ENCODE measurements around the gene CDHR5.

Gene CDHR5

DNA sequence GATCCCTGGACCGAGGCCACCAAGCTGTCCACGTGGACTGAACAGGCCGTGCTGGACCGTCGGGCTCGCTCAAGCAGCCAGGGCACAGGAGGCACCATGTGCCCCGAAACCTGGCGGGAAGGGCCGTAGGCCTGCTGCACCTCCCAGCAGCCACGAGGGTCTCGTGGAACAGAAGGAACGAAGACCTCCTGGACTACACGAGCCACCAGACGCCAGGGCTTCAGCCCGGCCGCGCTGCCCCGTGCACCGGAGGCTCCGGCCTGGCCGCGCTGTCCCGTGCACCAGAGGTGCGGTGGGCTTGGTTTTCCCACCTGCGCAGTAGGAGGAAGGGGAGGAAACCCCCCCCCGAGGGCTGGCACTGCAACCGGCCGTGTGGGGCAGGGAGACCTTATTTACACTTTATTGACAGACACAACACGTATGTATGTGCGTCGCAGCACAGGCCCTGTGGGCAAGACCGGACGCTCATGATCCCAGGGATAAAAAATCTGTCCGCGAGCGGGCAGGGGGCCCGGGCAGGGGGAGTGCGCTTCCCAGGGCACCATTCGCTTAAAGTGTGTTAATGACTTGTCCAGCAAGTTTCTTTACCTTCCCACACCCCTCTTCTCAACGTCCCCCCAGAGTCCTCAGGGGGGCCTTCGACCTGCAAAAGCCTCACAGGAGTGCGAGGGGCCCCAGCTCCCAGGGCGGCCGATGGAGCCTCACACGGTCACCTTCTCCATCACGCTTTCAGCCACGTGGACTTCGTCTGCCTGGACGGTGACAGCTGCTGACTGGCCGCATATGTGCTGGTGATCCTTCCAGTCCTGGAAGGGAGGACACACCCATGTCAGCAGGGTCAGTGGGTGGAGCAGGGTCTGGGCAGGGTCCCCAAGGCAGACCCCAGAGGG is 19.3 kb upstream of the CDHR5 start:
- DNase-seq, result no peak

DNA sequence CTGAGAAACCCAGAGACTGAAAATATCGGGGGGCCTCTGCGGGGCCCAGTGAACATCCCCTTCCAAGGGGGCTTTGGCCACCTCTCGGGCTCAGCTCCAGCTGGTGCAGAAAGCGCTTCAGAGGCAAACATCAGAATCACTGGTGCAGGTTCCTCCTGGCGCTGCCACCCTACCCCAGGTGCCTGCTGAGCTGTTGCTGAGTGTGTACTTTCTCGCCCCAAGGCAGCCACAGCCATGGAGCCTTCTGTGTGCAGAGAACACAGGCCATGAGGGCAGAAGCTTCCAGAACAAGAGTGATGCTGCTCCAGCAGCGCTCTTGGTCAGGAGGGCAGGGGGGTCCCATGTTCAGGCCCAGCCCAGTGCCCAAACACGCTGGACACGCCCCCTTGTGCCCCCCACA is 18.6 kb upstream of the CDHR5 start:
- DNase-seq, result no peak

DNA sequence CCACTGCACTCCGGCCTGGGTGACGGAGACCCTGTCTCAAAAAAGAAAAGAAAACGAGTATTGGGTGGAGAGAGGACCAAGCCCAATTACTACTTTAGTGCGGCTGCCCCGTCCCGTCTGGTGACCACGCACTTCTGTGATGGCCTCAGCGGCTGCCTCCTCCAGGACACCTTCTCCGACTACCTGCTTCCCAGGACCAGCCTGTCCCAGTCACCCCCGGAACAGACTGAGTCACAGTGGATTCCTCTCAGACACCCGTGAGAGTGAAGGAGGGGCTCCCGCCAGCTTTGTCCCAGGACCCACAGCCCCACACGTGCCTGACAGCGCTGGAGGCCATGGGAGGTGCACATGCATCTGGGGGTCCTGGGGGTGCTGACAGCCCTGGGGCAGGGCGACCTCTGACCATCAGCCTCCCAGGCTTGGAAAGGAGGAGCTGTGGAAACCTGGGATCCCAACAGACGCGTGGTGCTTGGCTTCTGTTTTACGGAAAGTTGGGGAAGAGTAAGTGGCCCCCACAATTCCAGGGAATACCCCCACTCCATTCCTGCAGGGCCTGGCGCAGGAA is 17.1 kb upstream of the CDHR5 start:
- DNase-seq, result no peak

DNA sequence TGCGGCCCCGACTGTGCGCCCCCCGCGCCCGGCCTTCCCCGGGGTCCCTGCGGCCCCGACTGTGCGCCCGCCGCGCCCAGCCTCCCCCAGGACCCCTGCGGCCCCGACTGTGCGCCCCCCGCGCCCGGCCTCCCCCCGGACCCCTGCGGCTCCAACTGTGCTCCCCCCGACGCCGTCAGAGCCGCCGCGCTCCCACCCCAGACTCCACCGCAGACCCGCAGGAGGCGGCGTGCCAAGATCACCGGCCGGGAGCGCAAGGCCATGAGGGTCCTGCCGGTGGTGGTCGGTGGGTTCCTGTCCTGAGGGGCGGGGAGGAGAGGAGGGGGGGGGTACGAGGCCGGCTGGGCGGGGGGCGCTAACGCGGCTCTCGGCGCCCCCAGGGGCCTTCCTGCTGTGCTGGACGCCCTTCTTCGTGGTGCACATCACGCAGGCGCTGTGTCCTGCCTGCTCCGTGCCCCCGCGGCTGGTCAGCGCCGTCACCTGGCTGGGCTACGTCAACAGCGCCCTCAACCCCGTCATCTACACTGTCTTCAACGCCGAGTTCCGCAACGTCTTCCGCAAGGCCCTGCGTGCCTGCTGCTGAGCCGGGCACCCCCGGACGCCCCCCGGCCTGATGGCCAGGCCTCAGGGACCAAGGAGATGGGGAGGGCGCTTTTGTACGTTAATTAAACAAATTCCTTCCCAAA is 15.4 kb upstream of the CDHR5 start:
- DNase-seq, result no peak

DNA sequence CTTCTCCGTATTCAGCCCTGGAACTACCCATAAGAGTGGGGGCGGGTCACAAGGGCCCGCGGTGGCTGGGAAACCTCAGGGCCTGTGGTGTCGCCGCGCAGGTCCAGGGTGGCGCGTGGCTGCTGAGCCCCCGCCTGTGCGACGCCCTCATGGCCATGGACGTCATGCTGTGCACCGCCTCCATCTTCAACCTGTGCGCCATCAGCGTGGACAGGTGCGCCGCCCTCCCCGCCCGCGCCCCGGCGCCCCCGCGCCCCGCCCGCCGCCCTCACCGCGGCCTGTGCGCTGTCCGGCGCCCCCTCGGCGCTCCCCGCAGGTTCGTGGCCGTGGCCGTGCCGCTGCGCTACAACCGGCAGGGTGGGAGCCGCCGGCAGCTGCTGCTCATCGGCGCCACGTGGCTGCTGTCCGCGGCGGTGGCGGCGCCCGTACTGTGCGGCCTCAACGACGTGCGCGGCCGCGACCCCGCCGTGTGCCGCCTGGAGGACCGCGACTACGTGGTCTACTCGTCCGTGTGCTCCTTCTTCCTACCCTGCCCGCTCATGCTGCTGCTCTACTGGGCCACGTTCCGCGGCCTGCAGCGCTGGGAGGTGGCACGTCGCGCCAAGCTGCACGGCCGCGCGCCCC is 14.7 kb upstream of the CDHR5 start:
- DNase-seq, result no peak

DNA sequence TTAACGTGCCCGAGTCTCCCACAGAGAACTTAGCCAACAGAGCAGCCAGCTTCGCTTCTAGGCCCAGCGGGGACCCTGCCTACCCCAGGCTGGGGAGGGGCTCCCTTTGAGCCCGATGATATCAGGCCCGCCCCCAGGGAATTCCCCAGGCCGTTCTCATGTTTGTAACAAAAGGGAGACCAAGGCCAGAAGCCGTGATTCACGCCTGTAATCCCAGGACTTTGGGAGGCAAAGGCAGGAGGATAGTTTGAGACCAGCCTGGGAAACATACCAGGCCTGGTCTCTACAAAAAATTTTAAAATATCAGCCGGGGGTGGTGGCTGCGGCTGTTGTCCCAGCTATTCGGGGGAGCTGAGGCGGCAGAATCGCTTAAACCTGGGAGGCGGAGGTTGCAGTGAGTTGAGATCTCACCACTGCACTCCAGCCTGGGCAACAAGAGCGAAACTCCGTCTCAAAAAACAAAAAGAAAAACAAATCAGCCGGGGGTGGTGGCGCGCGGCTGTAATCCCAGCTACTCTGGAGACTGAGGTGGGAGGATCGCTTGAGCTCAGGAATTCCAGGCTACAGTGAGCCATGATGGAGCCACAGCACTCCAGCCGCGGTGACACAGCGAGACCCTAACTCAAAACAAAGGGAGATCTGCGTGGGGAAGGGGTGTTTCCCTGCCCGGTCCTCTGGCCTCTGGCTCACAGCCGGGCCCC is 14.0 kb upstream of the CDHR5 start:
- no peak for DNase-seq

DNA sequence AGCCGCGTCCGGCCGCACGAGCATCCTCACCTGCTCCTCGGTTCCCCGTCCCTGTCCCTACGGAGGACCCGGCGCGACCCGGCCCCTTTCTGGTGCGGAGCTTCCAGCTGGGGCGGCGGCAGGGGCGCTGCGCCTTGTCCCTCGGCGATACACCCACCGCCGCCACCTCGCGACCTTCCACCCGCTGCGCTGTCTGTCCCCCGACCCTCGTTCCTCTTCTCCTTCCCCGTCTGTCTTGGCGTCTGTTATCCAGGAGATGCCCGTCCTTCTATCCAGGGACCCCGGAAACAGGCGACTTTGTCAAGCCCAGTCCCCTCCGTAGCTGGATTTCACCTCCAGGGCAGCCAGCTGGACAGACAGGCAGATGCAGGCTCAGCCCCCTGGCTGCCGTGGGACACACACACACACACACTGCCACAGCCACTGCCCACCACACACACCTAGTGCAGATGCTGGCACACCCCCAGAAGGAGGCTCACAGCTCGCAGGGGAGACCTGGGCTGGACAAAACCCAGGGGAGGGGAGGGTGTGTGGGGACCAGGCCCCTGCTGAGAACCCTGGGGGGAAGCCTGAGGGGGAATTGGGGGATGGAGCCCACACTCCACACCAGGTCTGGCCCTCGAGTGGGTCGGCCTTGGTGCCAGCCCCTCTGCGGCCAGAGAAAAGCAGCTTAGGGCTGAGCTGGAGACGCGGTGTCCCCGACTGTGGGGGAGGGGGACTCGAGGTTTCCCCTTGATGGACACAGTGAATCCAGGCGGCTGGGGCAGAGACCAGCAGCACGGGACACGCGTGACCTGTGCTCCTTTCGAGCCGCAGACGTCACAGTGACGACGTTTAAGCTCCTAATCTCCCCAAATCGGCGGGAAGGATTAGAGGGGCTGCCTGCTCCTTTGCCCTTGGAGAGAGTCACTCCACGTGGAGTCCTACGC is 13.1 kb upstream of the CDHR5 start:
- no peak for DNase-seq

DNA sequence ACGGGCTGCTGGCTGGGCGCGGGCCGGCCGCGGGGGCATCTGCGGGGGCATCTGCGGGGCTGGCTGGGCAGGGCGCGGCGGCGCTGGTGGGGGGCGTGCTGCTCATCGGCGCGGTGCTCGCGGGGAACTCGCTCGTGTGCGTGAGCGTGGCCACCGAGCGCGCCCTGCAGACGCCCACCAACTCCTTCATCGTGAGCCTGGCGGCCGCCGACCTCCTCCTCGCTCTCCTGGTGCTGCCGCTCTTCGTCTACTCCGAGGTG is 12.5 kb upstream of the CDHR5 start:
- DNase-seq, result no peak

DNA sequence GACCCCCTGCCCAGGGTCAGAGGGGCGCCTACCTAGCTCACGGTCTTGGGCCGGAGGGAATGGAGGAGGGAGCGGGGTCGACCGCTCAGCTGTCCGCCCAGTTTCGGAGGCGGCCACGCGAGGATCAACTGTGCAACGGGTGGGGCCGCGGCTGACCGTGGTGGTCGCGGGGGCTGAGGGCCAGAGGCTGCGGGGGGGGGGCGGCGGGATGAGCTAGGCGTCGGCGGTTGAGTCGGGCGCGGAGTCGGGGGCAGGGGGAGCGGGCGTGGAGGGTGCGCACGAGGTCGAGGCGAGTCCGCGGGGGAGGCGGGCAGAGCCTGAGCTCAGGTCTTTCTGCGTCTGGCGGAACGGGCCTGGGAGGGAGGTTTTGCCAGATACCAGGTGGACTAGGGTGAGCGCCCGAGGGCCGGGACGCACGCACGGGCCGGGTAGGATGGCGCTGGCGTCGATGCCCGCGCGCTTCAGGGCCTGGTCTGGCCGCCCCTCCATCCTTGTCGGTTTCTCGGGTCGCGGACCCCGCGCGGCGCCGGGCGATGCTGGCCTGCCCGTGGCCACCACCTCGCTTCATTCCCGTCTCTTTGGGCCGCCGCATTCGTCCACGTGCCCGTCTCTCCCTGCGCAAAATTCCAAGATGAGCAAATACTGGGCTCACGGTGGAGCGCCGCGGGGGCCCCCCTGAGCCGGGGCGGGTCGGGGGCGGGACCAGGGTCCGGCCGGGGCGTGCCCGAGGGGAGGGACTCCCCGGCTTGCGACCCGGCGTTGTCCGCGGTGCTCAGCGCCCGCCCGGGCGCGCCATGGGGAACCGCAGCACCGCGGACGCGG is 12.0 kb upstream of the CDHR5 start, which contains the start of gene DRD4:
Gene DRD4 (plus strand): TSS at position 759 of the 822 bp plus-strand sequence. CDS start 36 bp downstream, at position 795.
- no peak for DNase-seq

DNA sequence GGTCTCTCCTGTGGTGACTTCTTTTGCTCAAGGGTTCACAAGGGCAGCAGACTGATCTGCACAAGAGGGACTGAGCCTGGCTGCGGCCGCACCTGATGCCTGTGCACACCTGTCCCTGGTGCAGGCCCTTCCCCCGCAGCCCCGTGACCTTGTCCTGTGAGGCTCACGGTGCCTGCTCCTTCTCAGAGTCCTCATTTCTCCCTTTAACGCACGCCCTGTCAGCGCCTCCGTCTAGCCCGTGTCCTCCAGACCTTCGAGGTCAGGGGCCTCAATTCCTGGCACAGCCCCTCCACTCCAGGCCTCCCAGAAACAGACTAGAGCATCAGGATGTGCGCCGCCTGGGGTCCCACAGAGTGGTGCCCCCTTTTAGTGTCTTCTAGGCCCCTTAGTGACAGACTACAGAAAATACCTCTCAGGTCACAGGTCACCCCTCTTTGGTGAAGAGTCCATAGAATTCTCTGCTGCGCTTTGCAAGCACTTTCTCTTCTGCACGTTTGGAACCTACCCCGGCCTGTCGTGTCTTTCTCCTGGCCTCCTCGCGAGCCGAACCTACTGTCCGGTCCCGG is 11.3 kb upstream of the CDHR5 start:
- DNase-seq, result no peak

DNA sequence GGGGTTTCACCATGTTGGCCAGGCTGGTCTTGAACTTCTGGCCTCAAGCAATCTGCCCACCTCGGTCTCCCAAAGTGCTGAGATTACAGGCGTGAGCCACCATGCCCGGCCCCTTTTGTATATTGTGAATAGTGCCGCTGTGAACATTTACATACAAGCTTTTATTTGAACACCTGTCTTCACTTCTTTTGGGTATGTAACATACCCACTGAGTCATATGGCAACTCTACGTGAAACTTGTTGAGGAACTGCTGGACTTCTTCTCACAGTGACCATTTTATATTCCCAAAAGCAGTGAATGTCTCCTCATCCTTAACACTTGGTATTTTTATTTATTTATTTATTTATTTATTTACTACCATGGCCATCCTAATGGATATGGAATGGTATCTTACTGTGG is 6.1 kb upstream of the CDHR5 start:
- DNase-seq, result no peak

DNA sequence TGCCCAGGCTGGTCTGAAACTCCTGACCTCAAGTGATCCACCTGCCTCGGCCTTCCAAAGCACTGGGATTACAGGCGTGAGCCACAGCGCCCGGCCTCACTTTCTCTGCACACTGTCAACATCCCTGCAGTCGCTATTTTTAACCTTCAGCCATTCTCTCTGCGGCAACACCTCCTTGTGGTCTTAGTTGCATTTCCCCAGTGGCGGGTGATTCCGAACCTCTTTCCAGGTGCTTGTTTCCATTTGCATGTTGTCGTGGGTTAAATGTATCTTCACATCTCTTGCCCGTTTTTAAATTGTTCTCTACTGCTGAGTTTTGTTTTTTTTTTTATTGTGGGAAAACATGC is 4.5 kb upstream of the CDHR5 start:
- DNase-seq, result no peak

DNA sequence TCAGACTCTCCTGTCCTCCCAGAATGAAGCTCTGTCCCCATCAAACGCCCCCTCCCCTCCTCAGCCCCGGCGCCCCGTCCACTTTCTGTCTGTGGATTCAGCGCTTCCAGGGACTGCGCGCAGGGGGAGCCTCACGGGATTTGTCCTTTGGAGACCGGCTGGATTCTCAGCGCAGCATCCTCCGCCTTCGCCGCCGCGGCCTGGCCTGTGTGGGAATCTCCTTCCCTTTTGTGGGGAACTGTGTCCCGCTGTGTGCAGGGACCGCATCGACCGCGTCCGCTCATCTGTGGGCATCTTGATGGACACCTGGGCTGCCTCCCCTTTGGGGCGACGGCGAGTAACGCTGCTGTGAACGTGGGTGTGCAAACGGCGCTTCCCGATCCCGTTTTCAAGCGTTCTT is 3.3 kb upstream of the CDHR5 start:
- no peak for DNase-seq

DNA sequence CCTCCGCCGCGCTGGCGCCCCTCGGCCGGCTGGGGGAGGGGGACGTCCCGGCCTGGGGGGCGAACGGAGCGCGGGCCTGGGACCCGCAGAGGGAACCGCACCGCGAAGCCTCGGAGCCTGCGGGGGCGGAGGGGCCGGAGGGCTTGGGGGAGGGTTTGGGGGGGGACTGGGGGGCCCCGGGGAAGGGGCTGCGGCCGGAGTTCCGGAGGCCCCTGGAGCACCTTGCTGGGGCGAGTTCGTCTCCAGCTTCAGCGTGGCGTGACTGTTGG is 2.5 kb upstream of the CDHR5 start:
- DNase-seq, result no peak

DNA sequence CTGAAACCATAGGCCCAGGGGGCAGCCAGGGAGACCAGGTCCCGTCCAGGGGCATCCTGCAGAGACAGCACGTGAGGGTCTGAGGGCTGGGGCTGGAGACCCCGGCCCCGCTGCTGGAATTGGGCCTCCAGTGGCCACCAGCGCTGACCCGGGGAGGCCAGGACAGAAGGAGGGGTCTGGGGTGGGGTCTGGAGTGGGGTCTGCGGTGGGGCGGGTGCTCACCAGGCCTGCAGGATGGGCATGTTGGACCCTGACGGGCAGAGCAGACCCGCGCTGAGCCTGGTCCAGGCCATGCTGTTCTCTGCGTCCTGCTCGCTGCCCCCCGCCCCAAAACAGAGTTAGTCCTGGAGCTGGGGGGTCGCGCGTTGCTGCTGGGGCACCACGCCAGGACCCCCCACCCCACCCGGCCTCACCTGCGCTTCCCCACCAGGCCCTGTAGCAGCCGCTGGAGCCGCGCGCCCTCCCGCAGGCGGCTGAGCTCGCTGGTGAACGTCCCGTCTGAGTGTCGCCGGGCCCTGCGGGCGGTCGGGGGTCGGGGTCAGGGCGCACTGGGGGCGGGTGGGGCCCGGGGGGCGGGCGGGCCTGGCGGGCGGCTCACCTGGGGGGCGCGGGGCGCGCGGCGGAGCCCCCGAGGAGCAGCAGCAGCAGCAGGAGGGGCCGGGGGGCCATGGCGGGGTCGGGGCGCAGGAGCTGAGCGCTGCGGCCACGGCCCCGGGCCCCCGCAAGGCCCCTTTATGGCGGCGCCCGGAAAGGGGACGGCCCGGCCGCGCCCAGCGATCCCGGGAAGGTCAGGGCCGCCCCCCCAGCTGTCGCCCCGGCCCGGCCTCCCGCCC is 1.9 kb upstream of the CDHR5 start, which contains the start of gene SCT:
Gene SCT (minus strand): TSS at position 707 of the 833 bp plus-strand sequence. CDS start 38 bp downstream, at position 669.
- DNase-seq, result no peak

DNA sequence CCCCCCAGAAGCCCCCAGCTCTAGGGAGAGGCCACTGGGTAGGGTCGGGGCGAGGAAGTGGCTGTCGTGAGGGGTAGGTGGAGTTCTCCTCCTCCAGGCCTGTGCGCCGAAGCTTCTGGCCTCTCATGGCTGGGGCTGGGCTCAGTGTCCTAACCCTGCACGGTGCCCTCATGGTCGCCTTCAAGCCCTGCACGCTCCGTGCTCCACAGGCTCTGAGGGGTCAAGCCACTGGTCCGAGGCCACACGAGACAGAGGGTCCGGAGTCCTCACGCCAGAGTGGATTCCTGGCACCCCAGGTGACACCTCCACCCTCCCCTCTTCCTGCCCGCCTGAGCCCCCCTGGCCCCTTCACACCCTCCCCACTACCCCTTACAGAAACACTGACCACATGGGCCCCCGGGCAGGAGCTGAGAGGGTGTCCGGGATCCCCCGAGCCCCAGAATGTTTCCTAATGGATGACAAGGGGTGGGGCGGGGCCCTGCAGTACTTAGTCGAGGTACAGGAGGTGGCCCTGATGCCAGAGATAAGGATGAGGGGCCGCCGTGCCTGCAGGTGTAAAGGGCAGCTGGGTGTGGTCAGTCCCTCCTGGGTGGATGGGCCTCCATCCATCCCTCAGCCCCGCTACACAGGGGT is 997 bp upstream of the CDHR5 start:
- no peak for DNase-seq

DNA sequence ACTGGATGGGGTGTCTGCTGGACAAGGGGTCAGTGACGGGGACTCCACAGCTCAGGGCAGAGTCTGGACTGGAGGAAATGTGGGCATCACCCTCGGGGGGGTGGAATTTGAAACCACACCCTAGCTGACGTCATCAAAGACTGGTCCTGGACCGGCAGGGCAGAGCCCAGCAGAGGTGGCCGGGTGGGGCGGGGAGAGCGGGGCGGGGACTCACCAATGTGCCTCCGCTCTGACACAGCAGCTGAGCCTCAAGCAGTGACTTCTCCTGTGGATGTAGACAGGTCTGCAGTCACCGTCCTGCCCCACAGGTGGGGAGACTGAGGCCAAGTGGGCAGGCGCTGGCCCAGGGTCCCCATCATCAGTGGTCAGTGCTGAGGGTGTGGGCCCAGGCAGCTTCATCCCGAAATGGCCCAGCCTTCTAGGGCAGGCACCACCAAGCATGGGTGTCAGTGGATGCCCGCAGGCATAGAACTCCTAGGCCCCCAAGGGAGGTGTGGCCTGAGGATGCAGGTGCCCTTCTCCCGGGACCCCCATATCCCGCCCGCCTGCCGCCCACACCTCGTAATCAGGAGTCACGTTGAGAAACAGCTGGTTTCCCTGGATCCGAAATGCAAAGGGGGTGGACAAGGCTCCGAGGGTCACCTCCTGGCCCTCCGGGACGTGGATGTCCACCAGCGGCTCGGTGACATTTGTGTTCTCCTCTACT is 603 bp downstream of the CDHR5 start:
- no peak for DNase-seq

DNA sequence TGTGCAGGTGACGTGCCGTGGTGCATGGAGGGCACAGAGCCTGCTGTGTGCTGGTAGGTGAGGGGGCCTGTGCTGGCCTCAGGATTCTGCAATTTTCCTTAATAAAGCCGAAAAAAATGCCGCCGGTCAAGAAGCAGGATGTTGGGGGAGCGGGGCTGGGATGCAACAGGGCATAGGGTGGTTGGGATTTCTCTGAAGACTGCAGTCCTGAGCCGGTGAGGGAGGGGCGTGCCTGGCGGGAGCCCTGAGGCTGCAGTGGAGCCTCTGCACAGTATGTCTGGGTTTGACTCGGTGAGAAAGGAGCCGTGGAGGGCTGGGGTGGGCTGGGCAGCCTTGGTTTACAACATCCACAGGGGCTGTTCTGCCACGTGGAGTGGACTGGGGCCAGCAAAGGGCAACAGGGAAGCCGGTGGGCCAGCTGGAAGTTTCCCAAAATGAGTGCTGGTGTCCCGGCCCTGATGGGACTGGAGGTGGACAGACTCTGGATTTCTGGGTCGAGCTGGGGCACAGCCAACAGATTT is 1.3 kb downstream of the CDHR5 start:
- no peak for DNase-seq

DNA sequence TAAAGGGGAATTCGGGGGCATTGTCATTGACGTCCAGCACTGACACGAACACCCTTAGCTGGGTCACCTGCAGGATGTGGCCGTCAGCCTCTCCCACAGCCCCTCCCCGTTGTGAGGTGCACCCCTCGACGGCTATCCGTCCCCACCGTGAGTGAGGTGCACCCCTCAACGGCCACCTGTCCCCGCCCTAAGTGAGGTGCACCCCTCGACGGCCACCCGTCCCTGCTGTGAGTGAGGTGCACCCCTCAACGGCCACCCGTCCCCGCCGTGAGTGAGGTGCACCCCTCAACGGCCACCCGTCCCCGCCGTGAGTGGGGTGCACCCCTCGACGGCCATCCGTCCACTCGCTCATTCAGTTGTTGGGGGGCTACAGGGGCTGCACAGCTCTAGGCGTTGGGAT is 2.9 kb downstream of the CDHR5 start:
- DNase-seq, result no peak

All from activated CD4-positive, CD25-positive, alpha-beta regulatory T cell treated with anti-CD3 and anti-CD28 coated beads, Interleukin-2, amount 50 U/mL, for 72 hours (primary cell).